ENCODE data around the gene KIF26A.

KIF26A gene

GRCh38 chr14:104161602-104162367 lies 23.4 kb downstream of the KIF26A start:
- peak; percentile 36 for DNase-seq

- DNase-seq: no peak
Observed at GRCh38 chr14:104162495-104162894, 24.1 kb downstream of the KIF26A start.

GRCh38 chr14:104163541-104163940 lies 25.2 kb downstream of the KIF26A start:
- no peak for DNase-seq

DNA sequence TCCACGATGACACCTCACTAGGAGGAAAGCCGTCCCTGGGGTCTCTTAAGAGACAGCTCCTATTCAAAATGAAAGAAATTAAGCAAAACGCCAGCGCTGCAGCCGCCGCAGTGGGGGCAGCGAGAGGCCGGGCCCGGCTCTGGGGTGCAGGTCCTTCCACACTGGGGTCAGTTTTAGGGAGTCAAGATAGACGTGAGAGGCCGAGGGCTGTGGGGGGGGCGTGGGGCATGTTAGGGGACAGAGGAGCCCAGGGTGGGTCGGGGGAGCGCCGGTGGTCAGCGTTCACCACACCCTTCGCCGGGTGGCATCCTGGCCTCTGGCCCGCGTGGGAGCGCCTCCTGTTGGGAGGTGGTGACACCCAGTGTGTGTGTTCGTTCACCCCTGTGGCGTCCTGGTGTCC lies 25.7 kb downstream of the KIF26A start:
- DNase-seq: no peak

DNA sequence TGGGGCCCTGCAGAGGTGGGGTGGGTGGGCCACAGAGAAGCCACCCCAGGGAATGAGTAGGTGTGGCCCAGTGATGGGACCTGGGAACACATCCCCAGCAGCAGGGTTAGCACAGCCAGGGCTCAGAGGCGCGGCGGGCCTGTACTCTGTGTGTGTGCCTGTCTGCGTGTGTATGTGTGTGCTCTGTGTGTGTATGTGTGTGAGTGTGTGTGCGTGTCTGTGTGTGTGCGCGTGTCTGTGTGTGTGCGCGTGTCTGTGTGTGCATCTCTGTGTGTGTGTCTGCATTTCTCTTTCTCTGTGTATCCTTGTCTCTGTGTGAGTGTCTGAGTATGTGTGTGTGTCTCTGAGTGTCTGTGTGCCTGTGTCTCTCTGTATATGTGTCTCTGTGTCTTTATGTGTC lies 26.1 kb downstream of the KIF26A start:
- no peak for DNase-seq

- no peak for DNase-seq
Observed at GRCh38 chr14:104166698-104167097, 28.3 kb downstream of the KIF26A start.

DNA sequence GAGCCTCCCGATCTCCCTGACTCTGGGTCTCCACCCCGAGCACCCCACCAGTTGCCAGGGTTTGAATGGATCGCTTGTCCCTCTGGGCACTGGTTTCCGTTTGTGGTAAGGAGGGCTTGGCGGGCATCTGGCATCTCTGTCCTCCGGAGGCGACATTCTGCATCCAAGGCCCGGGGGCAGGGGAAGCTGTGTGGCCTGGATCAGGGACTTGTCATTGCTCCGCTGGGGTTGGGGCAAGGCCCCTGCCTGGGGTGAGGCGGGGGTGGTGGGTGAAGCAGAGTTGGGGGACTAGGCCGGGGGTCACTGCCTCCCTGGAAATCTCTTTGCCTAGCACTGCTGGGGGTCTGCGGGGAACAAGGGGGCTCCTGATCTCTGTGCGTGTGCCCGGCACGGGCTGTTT lies 30.2 kb downstream of the KIF26A start:
- no peak for DNase-seq

- no peak for DNase-seq
Observed at GRCh38 chr14:104169005-104169698, 30.8 kb downstream of the KIF26A start.

DNA sequence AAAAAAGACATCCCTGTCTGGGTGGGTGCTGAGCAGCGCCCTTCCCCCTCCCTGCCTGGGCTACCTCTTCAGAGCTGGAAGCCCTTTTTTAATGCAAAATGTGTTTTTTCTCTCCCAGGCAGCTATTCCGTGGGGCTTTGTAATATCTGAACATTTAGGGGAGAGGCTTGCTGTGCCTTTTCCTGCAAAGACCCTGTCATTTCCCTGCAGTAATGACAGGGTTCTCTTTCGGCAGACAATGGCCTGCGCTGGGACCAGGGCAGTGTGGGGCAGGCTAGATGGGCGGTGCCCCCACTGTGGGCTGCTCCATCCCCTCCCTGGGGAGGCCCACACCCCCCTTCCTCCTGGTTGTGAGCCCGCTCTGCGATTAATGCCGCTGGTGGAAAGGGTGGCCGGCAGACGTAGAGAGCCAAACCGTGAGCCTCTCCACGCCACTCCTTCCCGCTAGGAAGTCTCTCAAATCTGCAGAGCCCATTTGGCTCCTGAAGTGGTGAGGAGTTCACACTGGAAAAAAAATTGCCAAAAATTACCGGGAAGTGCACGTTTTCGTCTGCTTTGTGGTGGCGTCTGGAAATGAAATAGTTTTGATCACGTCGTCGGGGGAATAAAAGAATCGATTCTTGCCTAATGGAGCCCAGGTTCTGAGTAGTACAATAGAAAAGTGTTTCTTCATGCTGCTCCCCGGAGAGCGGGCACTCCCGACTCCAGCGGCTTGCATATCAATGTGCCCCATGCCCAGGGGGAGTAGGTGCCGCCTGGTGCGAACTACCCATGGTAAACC lies 31.5 kb downstream of the KIF26A start:
- DNase-seq: no peak

GRCh38 chr14:104171029-104171697 lies 32.8 kb downstream of the KIF26A start:
- no peak for DNase-seq

- no peak for DNase-seq
Observed at GRCh38 chr14:104171895-104172294, 33.5 kb downstream of the KIF26A start.

GRCh38 chr14:104172349-104172748 lies 34.0 kb downstream of the KIF26A start:
- no peak for DNase-seq

DNA sequence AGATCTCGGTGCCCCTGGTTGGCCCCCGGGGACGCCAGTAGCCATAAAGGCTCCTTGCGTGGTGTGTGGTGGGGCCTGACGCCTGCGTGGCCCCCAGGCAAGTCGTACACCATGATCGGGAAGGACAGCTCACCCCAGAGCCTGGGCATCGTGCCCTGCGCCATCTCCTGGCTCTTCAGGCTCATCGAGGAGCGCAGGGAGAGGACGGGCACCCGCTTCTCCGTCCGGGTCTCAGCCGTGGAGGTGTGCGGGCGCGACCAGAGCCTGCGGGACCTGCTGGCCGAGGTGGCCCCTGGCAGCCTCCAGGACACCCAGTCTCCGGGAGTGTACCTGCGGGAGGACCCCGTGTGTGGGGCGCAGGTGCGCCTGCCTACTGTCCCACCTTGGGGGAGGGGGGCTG lies 34.5 kb downstream of the KIF26A start:
- DNase-seq: no peak

DNA sequence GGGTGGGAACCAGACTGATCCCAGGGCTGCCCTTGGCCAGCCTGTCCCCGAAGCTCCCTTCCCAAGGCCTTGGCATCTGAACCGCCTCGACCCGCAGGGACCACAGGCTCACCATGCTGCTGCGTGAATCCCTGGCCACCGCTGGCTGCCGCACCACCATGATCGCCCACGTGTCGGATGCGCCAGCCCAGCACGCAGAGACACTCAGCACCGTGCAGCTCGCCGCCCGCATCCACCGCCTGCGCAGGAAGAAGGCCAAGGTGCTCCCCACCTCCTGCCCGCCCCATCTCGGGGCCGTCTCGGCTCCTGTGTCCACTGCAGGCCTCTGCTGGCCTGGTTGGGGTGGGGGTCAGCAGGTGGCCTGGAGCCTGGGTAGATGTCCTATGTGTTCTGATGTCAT lies 35.7 kb downstream of the KIF26A start:
- no peak for DNase-seq

GRCh38 chr14:104175041-104175440 lies 36.7 kb downstream of the KIF26A start:
- no peak for DNase-seq

DNA sequence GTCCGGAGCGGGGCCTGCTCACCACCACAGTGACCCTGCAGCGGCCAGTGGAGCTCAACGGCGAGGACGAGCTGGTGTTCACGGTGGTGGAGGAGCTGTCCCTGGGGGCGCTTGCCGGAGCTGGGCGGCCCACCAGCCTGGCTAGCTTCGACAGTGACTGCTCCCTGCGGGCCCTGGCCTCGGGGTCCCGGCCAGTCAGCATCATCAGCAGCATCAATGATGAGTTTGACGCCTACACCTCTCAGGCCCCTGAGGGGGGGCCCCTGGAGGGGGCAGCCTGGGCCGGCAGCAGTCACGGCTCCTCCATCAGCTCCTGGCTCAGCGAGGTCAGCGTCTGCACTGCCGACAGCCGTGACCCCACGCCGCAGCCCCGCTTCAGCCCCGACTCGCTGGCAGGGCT lies 37.4 kb downstream of the KIF26A start:
- DNase-seq: no peak

GRCh38 chr14:104176611-104177010 lies 38.2 kb downstream of the KIF26A start:
- no peak for DNase-seq

DNA sequence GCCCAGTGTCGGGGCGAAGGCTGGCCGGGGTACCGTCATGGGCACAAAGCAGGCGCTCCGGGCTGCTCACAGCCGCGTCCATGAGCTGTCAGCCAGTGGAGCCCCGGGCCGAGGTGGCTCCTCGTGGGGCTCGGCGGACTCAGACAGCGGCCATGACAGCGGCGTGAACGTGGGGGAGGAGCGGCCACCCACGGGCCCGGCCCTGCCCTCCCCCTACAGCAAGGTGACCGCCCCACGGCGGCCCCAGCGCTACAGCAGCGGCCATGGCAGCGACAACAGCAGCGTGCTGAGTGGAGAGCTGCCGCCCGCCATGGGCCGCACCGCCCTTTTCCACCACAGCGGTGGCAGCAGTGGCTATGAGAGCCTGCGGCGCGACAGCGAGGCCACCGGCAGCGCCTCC lies 39.0 kb downstream of the KIF26A start:
- no peak for DNase-seq

DNA sequence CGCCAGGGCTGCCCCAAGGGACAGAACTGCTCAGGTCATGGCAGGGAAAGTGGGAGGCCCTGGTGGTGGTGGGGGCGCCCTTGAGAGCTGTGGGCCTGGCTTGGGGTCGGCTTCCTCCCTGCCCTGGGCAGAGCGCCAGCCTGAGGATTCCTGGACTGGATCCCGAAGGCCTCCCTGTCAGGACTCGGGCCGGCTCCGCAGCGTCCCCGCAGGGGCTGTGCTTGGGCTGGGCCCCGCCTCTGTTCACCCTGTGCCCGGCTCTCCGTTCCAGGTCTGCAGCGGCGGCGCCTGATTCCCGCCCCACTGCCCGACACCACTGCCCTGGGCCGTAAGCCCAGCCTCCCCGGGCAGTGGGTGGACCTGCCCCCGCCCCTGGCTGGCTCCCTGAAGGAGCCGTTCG lies 39.9 kb downstream of the KIF26A start:
- no peak for DNase-seq

- DNase-seq: no peak
Observed at GRCh38 chr14:104179126-104179525, 40.7 kb downstream of the KIF26A start.

GRCh38 chr14:104179564-104180129 lies 41.3 kb downstream of the KIF26A start:
- no peak for DNase-seq

DNA sequence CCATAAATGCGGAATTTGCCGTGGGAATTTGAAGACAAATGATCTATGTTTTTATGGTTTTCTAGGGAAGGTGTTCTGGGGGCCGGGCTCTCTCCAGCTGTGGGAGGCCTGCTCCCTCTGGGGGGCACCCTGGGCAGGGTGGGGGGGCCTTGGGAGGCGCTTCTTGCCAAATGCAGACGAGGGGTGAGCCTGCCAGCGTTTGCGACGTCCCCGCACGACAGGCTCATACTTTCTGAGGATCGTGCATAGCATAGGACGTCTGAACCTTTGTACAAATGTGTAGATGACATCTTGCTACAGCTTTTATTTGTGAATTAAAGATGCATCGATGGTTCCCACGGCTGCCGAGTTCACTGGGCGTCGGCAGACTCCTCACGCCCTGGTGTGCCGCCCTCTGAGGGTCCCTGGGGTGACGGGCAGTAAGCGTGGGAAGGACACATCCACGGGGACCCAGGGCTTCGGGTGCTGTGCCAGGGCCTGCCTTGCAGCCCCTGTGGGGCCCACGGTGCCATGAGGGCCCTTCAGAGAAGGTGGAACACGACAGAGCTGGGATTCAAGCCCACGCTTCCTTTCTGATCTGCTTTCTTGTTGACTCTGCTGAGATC lies 42.3 kb downstream of the KIF26A start:
- no peak for DNase-seq

All from NCI-H2171 treated with DMSO at 0.1 percent for 48 hours (cell line).